RWPE2 (cell line): ENCODE measurements around the gene BRSK2.

Experiments used
- ATAC-seq: fragments of 200-7000 bp; cut with Tn5 transposase; 3 replicates; pipeline ENCODE4 v1.9.1; 2021; ENCODE audit warnings: low read depth
- DNase-seq: peaks from one replicate; pipeline ENCODE4 v3.0.0-alpha.2; 2020; ENCODE audit warnings: low spot score
- H3K27ac ChIP-seq: fragments of 450-650 bp; 2 replicates; pipeline ENCODE4 v1.5.1; 2017; ENCODE audit warnings: mild to moderate bottlenecking; ENCODE audit not compliant: poor library complexity, severe bottlenecking
- H3K27me3 ChIP-seq: fragments of 250-450 bp; sonication (Bioruptor Pico); 2 replicates; pipeline ENCODE4 v1.5.1; 2021; ENCODE audit warnings: mild to moderate bottlenecking, moderate library complexity; ENCODE audit not compliant: insufficient read depth, poor library complexity, severe bottlenecking
- H3K36me3 ChIP-seq: fragments of 250-450 bp; sonication (Bioruptor Pico); 2 replicates; pipeline ENCODE4 v1.5.1; 2020; ENCODE audit warnings: low read depth, mild to moderate bottlenecking, moderate library complexity
- H3K4me1 ChIP-seq: fragments of 250-450 bp; sonication (Bioruptor Pico); 2 replicates; pipeline ENCODE4 v1.5.1; 2021; ENCODE audit warnings: mild to moderate bottlenecking, moderate library complexity; ENCODE audit not compliant: insufficient read depth, poor library complexity, severe bottlenecking
- H3K4me3 ChIP-seq: fragments of 250-450 bp; sonication (Bioruptor Pico); 2 replicates; pipeline ENCODE4 v1.5.1; 2021; ENCODE audit warnings: mild to moderate bottlenecking, moderate library complexity; ENCODE audit not compliant: severe bottlenecking
- H3K9me3 ChIP-seq: fragments of 250-450 bp; sonication (Bioruptor Pico); 2 replicates; pipeline ENCODE4 v1.5.1; 2021; ENCODE audit warnings: mild to moderate bottlenecking, moderate library complexity; ENCODE audit not compliant: severe bottlenecking
- TF ChIP-seq, protein P1 (sequence below): fragments of 450-650 bp; IDR thresholded peaks from one replicate; pipeline ENCODE4 v1.5.1; 2017; ENCODE audit warnings: mild to moderate bottlenecking, moderate library complexity; ENCODE audit not compliant: poor library complexity, severe bottlenecking

Gene BRSK2

DNA sequence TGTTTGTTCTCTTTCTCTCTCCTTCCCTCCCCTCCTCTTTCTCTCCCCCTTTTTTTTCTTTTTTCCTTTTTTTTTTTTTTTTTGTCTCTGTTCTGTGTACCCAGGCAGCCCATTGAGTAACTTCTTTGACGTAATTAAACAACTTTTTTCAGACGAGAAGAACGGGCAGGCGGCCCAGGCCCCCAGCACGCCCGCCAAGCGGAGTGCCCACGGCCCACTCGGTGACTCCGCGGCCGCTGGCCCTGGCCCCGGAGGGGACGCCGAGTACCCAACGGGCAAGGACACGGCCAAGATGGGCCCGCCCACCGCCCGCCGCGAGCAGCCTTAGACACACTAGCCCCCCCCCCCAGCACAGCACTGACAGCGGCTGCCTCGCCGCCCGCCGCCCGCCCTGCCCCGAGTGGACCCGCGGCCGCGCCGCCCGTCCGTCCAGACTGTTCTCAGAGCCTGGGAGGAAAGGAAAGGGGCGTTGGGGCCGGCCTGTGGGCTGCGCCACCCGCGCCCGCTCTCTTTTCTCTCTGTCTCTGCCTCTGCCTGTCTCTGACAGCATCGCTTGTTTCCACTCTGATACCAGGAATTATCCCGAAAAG is 70.8 kb downstream of the BRSK2 start:
- ATAC-seq = no peak
- no peak overlapping the region for H3K27ac ChIP-seq
- TF ChIP-seq, protein P1, sequence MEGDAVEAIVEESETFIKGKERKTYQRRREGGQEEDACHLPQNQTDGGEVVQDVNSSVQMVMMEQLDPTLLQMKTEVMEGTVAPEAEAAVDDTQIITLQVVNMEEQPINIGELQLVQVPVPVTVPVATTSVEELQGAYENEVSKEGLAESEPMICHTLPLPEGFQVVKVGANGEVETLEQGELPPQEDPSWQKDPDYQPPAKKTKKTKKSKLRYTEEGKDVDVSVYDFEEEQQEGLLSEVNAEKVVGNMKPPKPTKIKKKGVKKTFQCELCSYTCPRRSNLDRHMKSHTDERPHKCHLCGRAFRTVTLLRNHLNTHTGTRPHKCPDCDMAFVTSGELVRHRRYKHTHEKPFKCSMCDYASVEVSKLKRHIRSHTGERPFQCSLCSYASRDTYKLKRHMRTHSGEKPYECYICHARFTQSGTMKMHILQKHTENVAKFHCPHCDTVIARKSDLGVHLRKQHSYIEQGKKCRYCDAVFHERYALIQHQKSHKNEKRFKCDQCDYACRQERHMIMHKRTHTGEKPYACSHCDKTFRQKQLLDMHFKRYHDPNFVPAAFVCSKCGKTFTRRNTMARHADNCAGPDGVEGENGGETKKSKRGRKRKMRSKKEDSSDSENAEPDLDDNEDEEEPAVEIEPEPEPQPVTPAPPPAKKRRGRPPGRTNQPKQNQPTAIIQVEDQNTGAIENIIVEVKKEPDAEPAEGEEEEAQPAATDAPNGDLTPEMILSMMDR = no peak
- peaks cover 10% of the 10 kb centered on the region for H3K27me3 ChIP-seq
- H3K4me3 ChIP-seq = no peak overlapping the region
- no peaks in the 10 kb centered on the region for H3K4me1 ChIP-seq
- H3K9me3 ChIP-seq = no peaks in the 10 kb centered on the region
- DNase-seq = no peak
- H3K36me3 ChIP-seq = no peaks in the 10 kb centered on the region

DNA sequence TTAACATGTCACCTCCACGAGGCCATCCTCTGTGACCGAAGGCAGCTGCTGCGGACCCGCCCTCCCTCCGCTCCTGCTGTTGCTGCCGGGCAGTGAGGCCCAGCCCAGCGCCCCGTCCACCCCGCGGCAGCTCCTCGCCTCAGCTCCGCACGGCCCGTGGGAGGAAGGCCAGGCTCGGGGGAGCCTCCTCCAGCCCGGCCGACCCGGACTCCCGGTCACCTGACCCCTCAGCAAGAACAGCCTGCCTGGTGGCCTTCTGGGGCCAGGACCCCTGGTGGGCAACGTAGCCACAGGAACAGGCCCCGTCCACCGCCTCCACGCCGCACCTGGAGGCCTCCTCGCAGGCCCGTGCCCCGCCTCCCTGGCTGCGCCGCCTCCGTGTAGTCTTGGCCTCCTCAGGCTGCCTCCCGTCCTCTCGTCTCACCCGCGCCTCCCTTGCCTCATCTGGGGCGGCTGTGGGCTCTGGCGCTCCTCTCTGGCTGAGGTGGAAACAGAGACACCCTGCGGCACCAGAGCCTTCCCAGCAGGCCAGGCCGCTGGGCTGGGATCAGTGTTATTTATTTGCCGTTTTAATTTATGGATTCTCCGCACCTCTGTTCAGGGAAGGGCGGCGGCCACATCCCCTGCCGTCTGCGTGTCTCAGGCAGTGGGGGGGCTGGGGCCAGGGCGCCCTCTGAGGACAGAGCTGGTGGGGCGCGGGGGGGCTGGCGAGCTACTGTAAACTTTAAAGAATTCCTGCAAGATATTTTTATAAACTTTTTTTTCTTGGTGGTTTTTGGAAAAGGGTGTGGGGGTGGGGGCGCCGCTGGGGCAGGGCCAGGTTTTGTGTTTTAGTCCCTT is 71.5 kb downstream of the BRSK2 start:
- TF ChIP-seq, protein P1 = no peak
- no peak for ATAC-seq
- H3K36me3 ChIP-seq = no peaks in the 10 kb centered on the region
- no peaks in the 10 kb centered on the region for H3K4me1 ChIP-seq
- H3K27ac ChIP-seq = no peak overlapping the region
- no peaks in the 10 kb centered on the region for H3K9me3 ChIP-seq
- DNase-seq = no peak
- H3K27me3 ChIP-seq = peaks cover 10% of the 10 kb centered on the region
- H3K4me3 ChIP-seq = no peak overlapping the region

DNA sequence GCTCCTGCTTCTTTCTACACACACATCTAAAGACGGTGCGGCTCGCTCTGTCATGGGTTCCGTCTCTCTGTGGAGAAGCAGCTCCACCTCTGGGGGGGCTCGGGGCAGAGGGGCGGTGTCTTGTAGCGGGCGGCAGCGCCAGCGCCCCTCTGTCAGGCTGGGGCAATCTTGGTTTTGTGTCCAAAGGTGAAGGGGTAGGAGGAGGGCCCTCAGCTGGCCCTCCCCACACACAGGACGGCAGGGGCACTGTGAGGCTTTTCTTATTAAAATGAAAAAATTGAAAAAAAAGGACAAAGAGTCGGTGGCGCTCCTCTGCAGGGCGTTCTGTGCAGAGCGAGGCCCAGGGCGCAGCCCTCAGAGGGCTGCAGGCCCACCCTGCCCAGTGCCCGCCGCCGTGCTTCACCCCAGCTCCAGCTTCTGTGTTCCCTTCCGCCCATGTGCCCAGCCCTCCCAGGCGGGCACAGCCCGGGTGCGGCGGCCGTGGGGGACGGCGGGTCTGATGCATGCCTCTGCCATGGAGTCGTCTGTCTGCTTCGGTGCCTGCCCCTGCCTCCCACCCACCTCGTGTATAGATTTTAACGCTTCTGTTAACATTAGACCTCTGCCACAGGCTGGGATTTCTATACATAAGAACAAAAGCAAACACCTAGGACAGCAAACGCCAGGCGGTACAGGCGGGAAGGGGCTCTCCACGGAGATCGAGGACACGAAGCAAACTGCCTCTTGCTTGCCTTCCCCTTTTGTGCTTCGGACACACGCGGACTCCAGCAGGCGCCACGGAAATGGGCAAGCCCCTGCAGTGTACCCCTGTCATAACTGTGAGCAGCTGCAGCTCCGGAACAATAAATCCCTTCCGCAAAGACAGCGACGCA is 72.3 kb downstream of the BRSK2 start:
- no peak overlapping the region for H3K4me3 ChIP-seq
- no peaks in the 10 kb centered on the region for H3K36me3 ChIP-seq
- no peak for DNase-seq
- TF ChIP-seq, protein P1 = no peak
- peaks cover 10% of the 10 kb centered on the region for H3K27me3 ChIP-seq
- H3K4me1 ChIP-seq = no peaks in the 10 kb centered on the region
- no peaks in the 10 kb centered on the region for H3K9me3 ChIP-seq
- no peak overlapping the region for H3K27ac ChIP-seq
- ATAC-seq = no peak

DNA sequence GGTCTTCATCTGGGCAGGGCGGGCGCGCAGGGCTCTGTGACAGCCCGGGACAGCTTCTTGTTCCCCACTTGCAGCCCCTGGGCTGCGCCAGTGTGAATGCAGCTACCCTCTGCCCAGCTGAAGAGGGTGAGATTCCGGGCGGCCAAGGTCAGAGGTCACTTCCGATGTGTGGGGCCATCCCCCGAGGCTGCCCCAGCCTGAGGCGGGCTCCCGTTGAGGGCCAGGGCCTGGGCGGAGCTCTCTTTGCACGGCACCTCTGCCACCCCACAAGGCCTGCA is 72.9 kb downstream of the BRSK2 start:
- Histone ChIP-seq H3K36me3 (no peaks in the 10 kb centered on the region), H3K9me3 (no peaks in the 10 kb centered on the region), H3K27ac (no peak overlapping the region), H3K4me3 (no peak overlapping the region), H3K27me3 (peaks cover 10% of the 10 kb centered on the region), H3K4me1 (no peaks in the 10 kb centered on the region)
- TF ChIP-seq, protein P1 = no peak
- no peak for DNase-seq
- ATAC-seq = no peak
